A549 (cell line): ENCODE results near the gene MATN4. TPM values are rescaled to one million over a fixed set of nuclear protein-coding genes. Genes with fewer than 3 reads are reported as not detected.

ENCODE experiments used
- ATAC-seq, 2 experiments: fragments of 200-7000 bp in 1 of 2; fragments of >200 bp in 1 of 2; cut with Nextera tagmentation in 1 of 2; cut with Tn5 transposase in 1 of 2; 3 replicates each; pipeline versions ENCODE4 v1.8.0 to v1.9.1; 2018 to 2020; ENCODE audit warnings: mild to moderate bottlenecking in 1 of 2, moderate library complexity in 1 of 2
- CTCF ChIA-PET: fragments of 300-600 bp; sonication (Branson Sonifier 250); formaldehyde crosslinking; extraction: SDS; loops from one replicate; lab custom pipeline; 2021; ENCODE audit warnings: antibody characterized with exemption, inconsistent platforms; lab: Yijun Ruan, JAX
- POLR2A ChIA-PET: fragments of 350-600 bp; formaldehyde crosslinking; extraction: SDS; loops from one replicate; lab custom pipeline; 2021; ENCODE audit warnings: antibody characterized with exemption, inconsistent platforms; lab: Yijun Ruan, JAX
- DNase-seq, 2 experiments: peaks; one replicate each; pipeline versions ENCODE4 v3.0.0 to v3.0.0-alpha.2; 2011 to 2016; ENCODE audit warnings: low read depth in 1 of 2, low spot score in 1 of 2
- FAIRE-seq: peaks from 2 replicates; lab custom pipeline; 2011; peaks lifted over from hg19 to GRCh38; lab: Jason Lieb, UNC
- H3K27ac ChIP-seq, 2 experiments: fragments of >200 bp; sonication (Bioruptor Twin); formaldehyde crosslinking; 3 replicates each; pipeline ENCODE4 v1.5.1; 2016 to 2017
- H3K4me1 ChIP-seq: fragments of >200 bp; sonication (Bioruptor Twin); formaldehyde crosslinking; 3 replicates; pipeline ENCODE4 v1.6.1; 2016
- H3K4me2 ChIP-seq: fragments of >200 bp; sonication (Bioruptor Twin); formaldehyde crosslinking; 3 replicates; pipeline ENCODE4 v1.6.1; 2016
- H3K4me3 ChIP-seq: fragments of >200 bp; sonication (Bioruptor Twin); formaldehyde crosslinking; 3 replicates; pipeline ENCODE4 v1.5.1; 2016
- H3K9me3 ChIP-seq: fragments of >200 bp; sonication (Bioruptor Twin); formaldehyde crosslinking; 3 replicates; pipeline ENCODE4 v1.6.1; 2016
- CBX2 ChIP-seq: fragments of 200-600 bp; sonication (generic); IDR thresholded peaks from 2 replicates; pipeline ENCODE4 v1.6.1; 2016; ENCODE audit warnings: low read depth, mild to moderate bottlenecking, borderline replicate concordance
- CBX8 ChIP-seq: fragments of 200-600 bp; sonication (generic); IDR thresholded peaks from 2 replicates; pipeline ENCODE4 v1.6.1; 2016
- CHD2 ChIP-seq: fragments of 150-350 bp; IDR thresholded peaks from 2 replicates; pipeline ENCODE4 v1.6.1; 2014; ENCODE audit warnings: low read length; ENCODE audit not compliant: partially characterized antibody
- FOSB ChIP-seq: fragments of 250-450 bp; sonication (Bioruptor Pico); IDR thresholded peaks from 2 replicates; pipeline ENCODE4 v1.5.0; 2020; ENCODE audit warnings: mild to moderate bottlenecking, moderate library complexity
- FOSL2 ChIP-seq, 2 experiments: fragments of 450-650 bp in 1 of 2; fragments of >200 bp in 1 of 2; sonication (Bioruptor Twin) in 1 of 2; formaldehyde crosslinking; IDR thresholded peaks; 2 replicates each; pipeline versions ENCODE4 v1.5.0 to v1.6.1; 2016 to 2020; ENCODE audit warnings: mild to moderate bottlenecking in 1 of 2, moderate library complexity in 1 of 2
- FOXS1 ChIP-seq: fragments of 250-450 bp; sonication (Bioruptor Pico); IDR thresholded peaks from 2 replicates; pipeline ENCODE4 v1.5.0; 2020; ENCODE audit warnings: mild to moderate bottlenecking, moderate library complexity
- HDAC2 ChIP-seq: fragments of 200-600 bp; sonication (generic); IDR thresholded peaks from 2 replicates; pipeline ENCODE4 v1.6.1; 2016
- HOXA7 ChIP-seq: fragments of 250-450 bp; sonication (Bioruptor Pico); IDR thresholded peaks from 2 replicates; pipeline ENCODE4 v1.5.0; 2020; ENCODE audit warnings: mild to moderate bottlenecking, moderate library complexity
- KDM1A ChIP-seq: fragments of 200-600 bp; sonication (generic); IDR thresholded peaks from 2 replicates; pipeline ENCODE4 v1.6.1; 2016; ENCODE audit warnings: low read depth, mild to moderate bottlenecking
- NR3C1 ChIP-seq: fragments of >200 bp; sonication (Bioruptor Twin); formaldehyde crosslinking; IDR thresholded peaks from 3 replicates; pipeline ENCODE4 v1.6.1; 2017
- POLR2AphosphoS2 ChIP-seq: conservative IDR thresholded peaks from 2 replicates; pipeline ENCODE4 v1.6.1; 2012; ENCODE audit warnings: low read length, improper control_type of control experiment, inconsistent platforms
- RARB ChIP-seq: fragments of 250-450 bp; sonication (Bioruptor Pico); IDR thresholded peaks from 2 replicates; pipeline ENCODE4 v1.8.0; 2021; ENCODE audit warnings: mild to moderate bottlenecking, moderate library complexity
- RFX5 ChIP-seq: fragments of 450-650 bp; IDR thresholded peaks from 2 replicates; pipeline ENCODE4 v1.7.1; 2014; ENCODE audit warnings: antibody characterized with exemption, mild to moderate bottlenecking, moderate library complexity
- TFCP2L1 ChIP-seq: fragments of 250-450 bp; sonication (Bioruptor Pico); IDR thresholded peaks from 2 replicates; pipeline ENCODE4 v1.5.0; 2021; ENCODE audit warnings: mild to moderate bottlenecking
- TP53 ChIP-seq: fragments of 250-450 bp; sonication (Bioruptor Pico); IDR thresholded peaks from 2 replicates; pipeline ENCODE4 v1.5.0; 2021; ENCODE audit warnings: mild to moderate bottlenecking, moderate library complexity
- ZC3H11A ChIP-seq: fragments of 450-650 bp; IDR thresholded peaks from 2 replicates; pipeline ENCODE4 v1.6.1; 2014; ENCODE audit warnings: antibody characterized with exemption, mild to moderate bottlenecking
- WGBS: methylation state at CpG from one replicate; pipeline ENCODE4 v1.1.6; 2017; ENCODE audit errors: missing lambda C conversion rate; 5-methylcytosine and 5-hydroxymethylcytosine counted together
- polyA plus RNA-seq, 4 experiments: library from polyadenylated mRNA; depleted of rRNA in 3 of 4; stranded (reverse); fragments of >200 nt; fragmentation: RNase III in 1 of 4; extraction: RNeasy Plus Mini Kit Qiagen cat#74134 plus additional on column Dnase treatment in 1 of 4; gene quantifications; 2 replicates in 3 of 4; 3 replicates in 1 of 4; pipeline ENCODE4 v1.2.3, GENCODE V29; 2011 to 2017
- TF ChIP-seq, protein P1 (sequence below): IDR thresholded peaks from 2 replicates; pipeline ENCODE4 v1.6.1; 2012
- TF ChIP-seq, protein P2 (sequence below): fragments of 150-350 bp; IDR thresholded peaks from 2 replicates; pipeline ENCODE4 v1.6.1; 2014; ENCODE audit warnings: low read depth, mild to moderate bottlenecking, low read length
- TF ChIP-seq, protein P3 (sequence below): fragments of >200 bp; sonication (Bioruptor Twin); formaldehyde crosslinking; IDR thresholded peaks from 3 replicates; pipeline ENCODE4 v1.5.1; 2016
- TF ChIP-seq, protein P4 (sequence below): fragments of >200 bp; sonication (Bioruptor Twin); formaldehyde crosslinking; IDR thresholded peaks from 2 replicates; pipeline ENCODE4 v1.6.1; 2016

MATN4 gene
- polyA plus RNA-seq, 2 of the 4 experiments (the other 2 are of a cell fraction) = 0.04 to 0.05 TPM

DNA sequence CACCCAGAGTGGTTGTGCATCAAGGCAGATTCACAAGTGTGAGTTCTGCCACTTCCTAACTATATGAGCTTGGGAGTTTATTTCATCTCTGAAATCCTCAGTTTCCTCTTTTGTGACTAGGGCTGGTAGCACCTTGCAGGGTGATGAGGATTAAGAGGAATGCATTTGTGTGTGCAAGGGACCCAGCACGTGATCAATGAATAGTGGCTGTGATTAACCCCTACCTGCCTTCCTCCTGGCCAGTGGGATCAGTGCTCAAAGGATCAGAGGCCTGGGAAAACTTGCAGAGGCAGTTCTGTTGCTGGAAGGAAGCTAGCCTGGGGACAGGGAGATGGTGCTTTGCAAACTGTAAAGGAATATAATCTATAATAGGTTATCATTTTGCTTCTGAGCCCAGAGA, 32.9 kb upstream of the MATN4 start (continued):
- no peak for TF ChIP-seq NR3C1
- no peak for TF ChIP-seq TP53 (CRISPR knock-in tag)
- no peak for TF ChIP-seq FOSB (CRISPR knock-in tag)
- TF ChIP-seq RFX5 = no peak

DNA sequence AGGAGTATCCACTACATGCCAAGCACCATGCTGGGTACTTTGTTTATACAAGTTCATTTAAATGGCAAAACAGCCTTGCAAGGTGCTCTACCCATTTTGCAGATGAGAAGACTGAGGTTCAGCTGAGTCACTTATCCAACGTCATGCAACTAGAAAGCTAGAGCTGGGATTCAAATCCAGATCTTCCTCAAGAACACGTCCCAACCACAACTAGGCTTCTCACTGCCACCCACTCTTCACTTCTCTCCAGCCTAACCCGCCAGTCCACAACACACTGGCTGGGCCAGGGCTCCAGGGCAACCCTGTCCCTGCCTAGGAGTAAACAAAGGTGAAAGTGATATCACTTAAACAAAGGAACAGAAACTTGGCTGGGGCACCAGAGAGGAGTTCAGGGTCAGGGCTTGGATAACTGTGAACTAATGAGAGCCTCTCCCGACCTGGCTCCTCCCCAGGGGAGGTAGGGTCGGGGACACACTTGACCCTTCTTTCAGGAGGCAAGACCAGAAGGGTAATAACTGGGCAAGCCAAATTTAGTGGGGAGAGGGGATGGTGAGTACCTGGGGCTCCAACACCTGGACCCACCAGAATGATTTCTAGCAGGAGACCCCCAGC, 32.2 kb upstream of the MATN4 start:
- POLR2A ChIA-PET = no interaction called here
- ATAC-seq = no peak
- H3K4me2 ChIP-seq = peak overlapping the region; percentile 98; the same call in 2 of the 3 replicates
- no peak for TF ChIP-seq FOSL2 (IDR thresholded peaks at IDR 0.05)
- TF ChIP-seq FOSL2 (CRISPR knock-in tag; IDR thresholded peaks at IDR 0.05) = peak; percentile 22; the same call in 1 of the 2 replicates
- TF ChIP-seq NR3C1 = no peak
- 0 out of 2 replicates have a peak, but pooled peaks have one; percentile 31 for TF ChIP-seq HDAC2
- no peak for TF ChIP-seq FOSB (CRISPR knock-in tag)
- peak; percentile 83; the same call in 1 of the 2 replicates for TF ChIP-seq KDM1A
- TF ChIP-seq, all 56 proteins: peak for 3
- WGBS = 83% methylated on average over 5 of the region's 5 CpGs
- no peak for DNase-seq
- Histone ChIP-seq H3K4me1 (peaks cover 100% of the 10 kb centered on the region), H3K9me3 (no peaks in the 10 kb centered on the region), H3K27ac (peak overlapping the region in 1 of 2 experiments; percentile 96; a peak in 3 of 6 replicates), H3K4me3 (no peak overlapping the region)
- no peak for FAIRE-seq
- CTCF ChIA-PET = interaction anchor here (0.6 to 9.3 kb wide), 7 partner anchors 17 to 244 kb away, joined by 3 to 72 read pairs (median 7); partner anchors contain the start of gene SYS1

DNA sequence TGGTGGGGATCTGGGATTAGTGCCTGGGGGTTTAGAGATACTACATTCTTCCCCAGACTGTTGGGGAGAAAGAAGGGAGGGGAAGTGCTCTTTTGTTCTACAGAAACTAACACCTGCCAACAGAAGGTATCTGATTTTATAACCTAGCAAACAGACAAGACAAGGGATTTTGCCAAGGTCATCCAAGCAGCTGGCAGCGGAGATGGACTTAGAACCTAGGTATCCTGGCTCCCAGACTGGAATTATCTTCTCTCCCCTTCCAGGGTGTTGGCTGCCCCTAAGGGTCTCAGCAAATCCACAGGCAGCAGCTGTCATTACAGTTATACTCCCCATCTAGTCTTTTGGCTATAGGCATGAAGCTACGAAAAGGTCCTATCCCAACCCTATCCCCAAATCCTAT, 31.7 kb upstream of the MATN4 start:
- DNase-seq (no peak), FAIRE-seq (no peak), ATAC-seq (no peak)
- H3K27ac ChIP-seq = peak overlapping the region; percentile 84 to 96; a peak in 4 of 6 replicates
- H3K4me1 ChIP-seq = peaks cover 98% of the 10 kb centered on the region
- H3K4me2 ChIP-seq = no peak overlapping the region; the same call in 2 of the 3 replicates
- H3K9me3 ChIP-seq = no peaks in the 10 kb centered on the region
- CTCF ChIA-PET = interaction anchor here (0.6 to 9.3 kb wide), 6 partner anchors 16 to 244 kb away, joined by 3 to 72 read pairs (median 6); partner anchors contain the start of gene SYS1
- POLR2A ChIA-PET = no interaction called here
- TF ChIP-seq HDAC2 (no peak), ZC3H11A (no peak), CBX8 (no peak), CHD2 (no peak), TFCP2L1 (CRISPR knock-in tag) (no peak), CBX2 (no peak), RARB (no peak), FOXS1 (CRISPR knock-in tag) (no peak)
- TF ChIP-seq, protein P1, sequence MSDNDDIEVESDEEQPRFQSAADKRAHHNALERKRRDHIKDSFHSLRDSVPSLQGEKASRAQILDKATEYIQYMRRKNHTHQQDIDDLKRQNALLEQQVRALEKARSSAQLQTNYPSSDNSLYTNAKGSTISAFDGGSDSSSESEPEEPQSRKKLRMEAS = no peak
- TF ChIP-seq, protein P2, sequence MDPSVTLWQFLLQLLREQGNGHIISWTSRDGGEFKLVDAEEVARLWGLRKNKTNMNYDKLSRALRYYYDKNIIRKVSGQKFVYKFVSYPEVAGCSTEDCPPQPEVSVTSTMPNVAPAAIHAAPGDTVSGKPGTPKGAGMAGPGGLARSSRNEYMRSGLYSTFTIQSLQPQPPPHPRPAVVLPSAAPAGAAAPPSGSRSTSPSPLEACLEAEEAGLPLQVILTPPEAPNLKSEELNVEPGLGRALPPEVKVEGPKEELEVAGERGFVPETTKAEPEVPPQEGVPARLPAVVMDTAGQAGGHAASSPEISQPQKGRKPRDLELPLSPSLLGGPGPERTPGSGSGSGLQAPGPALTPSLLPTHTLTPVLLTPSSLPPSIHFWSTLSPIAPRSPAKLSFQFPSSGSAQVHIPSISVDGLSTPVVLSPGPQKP = no peak
- TF ChIP-seq, protein P3, sequence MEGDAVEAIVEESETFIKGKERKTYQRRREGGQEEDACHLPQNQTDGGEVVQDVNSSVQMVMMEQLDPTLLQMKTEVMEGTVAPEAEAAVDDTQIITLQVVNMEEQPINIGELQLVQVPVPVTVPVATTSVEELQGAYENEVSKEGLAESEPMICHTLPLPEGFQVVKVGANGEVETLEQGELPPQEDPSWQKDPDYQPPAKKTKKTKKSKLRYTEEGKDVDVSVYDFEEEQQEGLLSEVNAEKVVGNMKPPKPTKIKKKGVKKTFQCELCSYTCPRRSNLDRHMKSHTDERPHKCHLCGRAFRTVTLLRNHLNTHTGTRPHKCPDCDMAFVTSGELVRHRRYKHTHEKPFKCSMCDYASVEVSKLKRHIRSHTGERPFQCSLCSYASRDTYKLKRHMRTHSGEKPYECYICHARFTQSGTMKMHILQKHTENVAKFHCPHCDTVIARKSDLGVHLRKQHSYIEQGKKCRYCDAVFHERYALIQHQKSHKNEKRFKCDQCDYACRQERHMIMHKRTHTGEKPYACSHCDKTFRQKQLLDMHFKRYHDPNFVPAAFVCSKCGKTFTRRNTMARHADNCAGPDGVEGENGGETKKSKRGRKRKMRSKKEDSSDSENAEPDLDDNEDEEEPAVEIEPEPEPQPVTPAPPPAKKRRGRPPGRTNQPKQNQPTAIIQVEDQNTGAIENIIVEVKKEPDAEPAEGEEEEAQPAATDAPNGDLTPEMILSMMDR = no peak
- 97% methylated on average over 2 of the region's 2 CpGs for WGBS
- no peak overlapping the region for H3K4me3 ChIP-seq

DNA sequence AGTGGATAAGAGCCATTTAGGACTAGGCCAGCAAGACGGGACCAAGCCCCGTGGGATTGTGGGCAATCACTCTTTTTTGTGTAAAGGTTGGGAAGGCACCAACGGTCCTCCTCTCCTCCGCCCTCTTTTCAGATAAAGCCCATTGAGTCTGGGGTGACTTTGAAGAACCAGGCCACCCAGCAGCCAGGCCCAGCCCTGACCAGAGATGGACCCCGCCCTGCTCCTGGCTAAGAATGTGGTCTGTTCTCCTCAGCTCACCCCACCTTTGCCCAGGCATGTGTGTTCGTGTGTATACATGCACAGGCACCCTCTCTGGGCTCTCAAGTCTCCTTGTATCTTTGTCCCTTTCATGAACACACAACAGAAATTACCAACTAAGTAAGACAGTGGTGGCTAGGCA, 31.0 kb upstream of the MATN4 start:
- peak overlapping the region; percentile 80 for H3K4me2 ChIP-seq
- H3K4me1 ChIP-seq = peaks cover 91% of the 10 kb centered on the region
- no peak for ATAC-seq
- TF ChIP-seq FOSL2 (IDR thresholded peaks at IDR 0.05) (no peak), FOSL2 (CRISPR knock-in tag; IDR thresholded peaks at IDR 0.05) (no peak), HOXA7 (CRISPR knock-in tag) (no peak), RFX5 (no peak), POLR2AphosphoS2 (no peak)
- TF ChIP-seq, protein P1 = no peak
- TF ChIP-seq, protein P4, sequence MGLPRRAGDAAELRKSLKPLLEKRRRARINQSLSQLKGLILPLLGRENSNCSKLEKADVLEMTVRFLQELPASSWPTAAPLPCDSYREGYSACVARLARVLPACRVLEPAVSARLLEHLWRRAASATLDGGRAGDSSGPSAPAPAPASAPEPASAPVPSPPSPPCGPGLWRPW = no peak
- H3K27ac ChIP-seq = peak overlapping the region; percentile 84 to 96
- H3K9me3 ChIP-seq = no peaks in the 10 kb centered on the region
- FAIRE-seq = no peak
- CTCF ChIA-PET = interaction anchor here (0.7 to 9.3 kb wide), 6 partner anchors 16 to 98 kb away, joined by 3 to 72 read pairs (median 6); partner anchors contain the start of gene SYS1
- WGBS = 87% methylated on average over 6 of the region's 6 CpGs
- POLR2A ChIA-PET = no interaction called here
- DNase-seq = no peak
- H3K4me3 ChIP-seq = no peak overlapping the region
